Activated CD4-positive, alpha-beta T cell treated with anti-CD3 and anti-CD28 coated beads for 36 hours (primary cell): ENCODE measurements around the gene ACSL3. TPM values are rescaled to one million over a fixed set of nuclear protein-coding genes. Genes with fewer than 3 reads are reported as not detected.

Experiments
- ATAC-seq: fragments of 200-7000 bp; cut with Tn5 transposase; one replicate; pipeline ENCODE4 v1.10.0; 2021; ENCODE audit warnings: mild to moderate bottlenecking, moderate library complexity
- CTCF ChIA-PET: fragments of 350-600 bp; sonication (Branson Sonifier 250); formaldehyde crosslinking; loops from one replicate; lab custom pipeline; 2021; ENCODE audit warnings: antibody characterized with exemption; lab: Charles Lee
- POLR2A ChIA-PET: fragments of 350-600 bp; sonication (Branson Sonifier 250); formaldehyde crosslinking; loops from one replicate; lab custom pipeline; 2021; ENCODE audit warnings: antibody characterized with exemption, inconsistent platforms; lab: Charles Lee
- DNase-seq: peaks from one replicate; pipeline ENCODE4 v3.0.0-alpha.2; 2020
- H3K27ac Mint-ChIP-seq: one replicate; pipeline ENCODE4 v1.8.0; 2021; ENCODE audit warnings: mixed read lengths
- H3K27me3 Mint-ChIP-seq: one replicate; pipeline ENCODE4 v1.8.0; 2021; ENCODE audit warnings: mixed read lengths
- H3K36me3 Mint-ChIP-seq: one replicate; pipeline ENCODE4 v1.8.0; 2021; ENCODE audit warnings: low read depth, mixed read lengths
- H3K4me1 Mint-ChIP-seq: one replicate; pipeline ENCODE4 v1.8.0; 2021; ENCODE audit warnings: mixed read lengths
- H3K4me3 Mint-ChIP-seq: one replicate; pipeline ENCODE4 v1.8.0; 2021; ENCODE audit warnings: mild to moderate bottlenecking, moderate library complexity, mixed read lengths
- H3K9me3 Mint-ChIP-seq: one replicate; pipeline ENCODE4 v1.8.0; 2021; ENCODE audit warnings: low read depth, mixed read lengths
- intact Hi-C, 2 experiments: fragments of 100-400 bp; cut with DNase I in 1 of 2; cut with micrococcal nuclease in 1 of 2; formaldehyde crosslinking; loops; one replicate each; pipeline versions ENCODE4 v1.14.2 to v1.15.1; 2022 to 2024; cut with DNase I, micrococcal nuclease
- total RNA-seq, 2 experiments: library from RNA; stranded (reverse); gene quantifications; one replicate each; pipeline ENCODE4 v1.2.3, GENCODE V29; 2021

ACSL3 gene
- total RNA-seq, 2 experiments from 2014 or later: 46.2 to 48.8 TPM

GRCh38 chr2:222944552-222944951 is 83.7 kb downstream of the ACSL3 start:
- ChIA-PET CTCF (interaction anchor here (0.6 kb wide), 1 partner anchor 283 kb away, joined by 3 read pairs; no protein-coding TSS in a partner anchor), POLR2A (no interaction called here)
- no peak for DNase-seq
- H3K4me1 Mint-ChIP-seq: peaks cover 16% of the 10 kb centered on the region
- peaks cover 5% of the 10 kb centered on the region for H3K36me3 Mint-ChIP-seq
- intact Hi-C loops: no loop called here
- H3K27me3 Mint-ChIP-seq: no peaks in the 10 kb centered on the region
- H3K4me3 Mint-ChIP-seq: no peak overlapping the region
- ATAC-seq: no peak
- H3K27ac Mint-ChIP-seq: no peak overlapping the region
- H3K9me3 Mint-ChIP-seq: no peaks in the 10 kb centered on the region

DNA sequence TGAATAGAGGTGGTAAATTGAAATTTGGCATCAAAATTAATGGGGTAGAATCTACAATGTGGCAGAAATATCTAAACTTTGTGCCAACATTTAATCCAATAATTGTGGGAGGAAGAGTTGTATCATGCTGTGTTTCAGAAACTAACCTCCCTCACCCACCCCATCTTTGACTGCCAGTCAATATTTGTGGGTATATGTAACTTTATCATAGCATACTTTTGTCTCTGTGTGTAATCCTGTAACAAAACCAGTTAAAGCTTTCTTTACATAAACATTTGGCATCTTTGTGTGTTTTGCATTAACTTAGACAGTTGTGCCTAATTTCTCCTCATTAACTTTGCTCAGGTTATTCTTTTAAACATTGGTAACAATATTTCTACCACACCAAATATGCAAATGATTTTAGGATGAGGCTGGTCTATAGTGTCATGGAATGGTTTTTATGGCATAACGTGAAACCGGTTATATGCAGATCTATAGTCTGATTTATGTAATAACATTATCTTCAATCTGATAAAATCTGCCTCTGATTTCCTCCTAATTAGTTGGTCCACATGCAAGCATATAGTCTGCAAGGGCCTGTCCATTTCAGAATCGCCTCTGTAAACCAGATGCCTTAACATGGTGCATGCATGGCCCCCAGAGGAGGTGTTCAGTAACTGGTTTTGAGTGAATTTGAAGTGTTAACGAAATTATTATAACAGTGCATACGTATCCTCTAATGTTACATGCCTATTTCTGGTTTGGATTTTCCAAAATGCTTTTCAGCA is 84.3 kb downstream of the ACSL3 start:
- Mint-ChIP-seq H3K9me3 (no peaks in the 10 kb centered on the region), H3K27ac (no peak overlapping the region), H3K4me3 (no peak overlapping the region), H3K4me1 (peaks cover 16% of the 10 kb centered on the region), H3K27me3 (no peaks in the 10 kb centered on the region), H3K36me3 (peaks cover 5% of the 10 kb centered on the region)
- POLR2A ChIA-PET: no interaction called here
- DNase-seq (no peak), ATAC-seq (no peak)
- intact Hi-C loops: no loop called here
- CTCF ChIA-PET: interaction anchor here (0.6 kb wide), 1 partner anchor 283 kb away, joined by 3 read pairs; no protein-coding TSS in a partner anchor

DNA sequence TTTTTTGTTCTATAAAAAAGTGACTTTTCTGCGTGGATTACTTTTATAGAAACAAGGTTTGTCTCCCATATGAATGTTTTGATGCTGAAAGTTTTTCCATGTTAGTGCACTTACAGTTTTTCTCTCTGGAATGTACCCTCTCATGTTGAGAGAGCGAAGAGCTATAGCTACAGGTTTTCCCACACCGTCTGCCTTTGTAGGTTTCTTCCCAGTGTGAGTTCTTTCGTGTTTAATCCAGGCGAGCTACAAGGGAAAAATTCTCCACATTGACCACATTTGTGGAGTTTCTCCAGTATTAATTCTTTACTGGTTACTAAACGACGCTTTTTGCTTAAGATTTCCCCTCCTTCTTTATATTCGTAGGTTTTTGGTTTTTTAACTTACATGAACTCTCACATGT is 85.1 kb downstream of the ACSL3 start:
- Mint-ChIP-seq H3K36me3 (peaks cover 5% of the 10 kb centered on the region), H3K9me3 (no peaks in the 10 kb centered on the region), H3K27me3 (no peaks in the 10 kb centered on the region), H3K4me3 (no peak overlapping the region), H3K4me1 (peaks cover 16% of the 10 kb centered on the region), H3K27ac (no peak overlapping the region)
- CTCF ChIA-PET: no interaction called here
- POLR2A ChIA-PET: no interaction called here
- no peak for DNase-seq
- intact Hi-C loops: no loop called here
- ATAC-seq: no peak

DNA sequence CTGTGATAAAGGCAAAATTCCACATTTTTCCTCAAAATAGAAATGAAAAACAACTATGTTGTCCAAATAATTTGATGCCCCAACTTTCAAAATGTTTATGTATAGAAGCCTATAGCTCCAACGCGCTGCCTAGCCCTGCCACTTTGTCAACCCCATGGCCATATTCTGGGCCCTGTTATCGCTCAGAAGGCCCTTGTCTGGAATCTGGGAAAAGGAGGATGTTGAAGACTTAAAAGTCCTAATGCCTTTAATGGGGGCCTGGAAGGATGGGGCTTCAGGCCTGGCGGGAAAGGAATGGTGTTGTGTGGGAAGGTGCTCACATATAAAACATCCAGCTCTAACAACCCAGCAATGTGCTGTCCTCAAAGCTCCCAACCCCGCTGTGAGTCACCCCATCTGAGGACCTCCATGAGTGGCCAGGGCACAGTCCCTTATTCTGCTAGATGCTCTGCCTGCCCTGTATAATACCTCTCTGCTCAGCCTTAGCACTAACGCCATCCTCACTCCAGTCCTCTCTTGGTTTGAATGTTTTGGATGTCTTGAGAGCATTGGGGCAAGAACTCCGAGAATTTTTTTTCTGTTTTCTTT is 86.0 kb downstream of the ACSL3 start:
- no peak overlapping the region for H3K4me3 Mint-ChIP-seq
- ChIA-PET CTCF (interaction anchor here (0.6 to 0.8 kb wide), 2 partner anchors 9 to 24 kb away, joined by 3 read pairs; no protein-coding TSS in a partner anchor), POLR2A (no interaction called here)
- DNase-seq (no peak), ATAC-seq (no peak)
- H3K36me3 Mint-ChIP-seq: peaks cover under 1% of the 10 kb centered on the region
- H3K27me3 Mint-ChIP-seq: no peaks in the 10 kb centered on the region
- intact Hi-C loops: no loop called here
- no peak overlapping the region for H3K27ac Mint-ChIP-seq
- H3K4me1 Mint-ChIP-seq: peaks cover 16% of the 10 kb centered on the region
- no peaks in the 10 kb centered on the region for H3K9me3 Mint-ChIP-seq

DNA sequence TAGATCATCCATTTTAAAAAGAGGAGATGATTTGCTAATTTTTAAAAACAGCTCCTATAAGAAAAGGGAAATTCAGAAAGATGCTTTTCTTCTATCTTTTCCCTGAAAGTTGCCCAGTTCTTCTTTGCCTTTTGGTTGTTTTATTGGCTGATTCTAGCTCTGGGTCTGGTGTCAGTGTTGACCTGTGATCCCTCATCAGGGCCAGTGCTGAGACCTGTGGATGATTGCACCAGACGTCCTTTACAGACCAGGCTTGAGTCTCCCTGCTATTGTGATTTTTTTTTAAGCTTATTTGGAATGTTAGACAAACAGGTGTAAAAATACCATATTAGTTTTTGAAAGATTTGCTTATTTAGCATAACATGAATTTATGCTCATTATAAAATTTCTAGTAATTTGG is 88.2 kb downstream of the ACSL3 start:
- DNase-seq: no peak
- Mint-ChIP-seq H3K27ac (no peak overlapping the region), H3K9me3 (no peaks in the 10 kb centered on the region), H3K4me3 (no peak overlapping the region), H3K4me1 (peaks cover 3% of the 10 kb centered on the region), H3K36me3 (no peaks in the 10 kb centered on the region), H3K27me3 (peaks cover 2% of the 10 kb centered on the region)
- intact Hi-C loops: no loop called here
- CTCF ChIA-PET: interaction anchor here (0.7 to 1.5 kb wide), 3 partner anchors 239 to 259 kb away, joined by 3 read pairs; no protein-coding TSS in a partner anchor
- POLR2A ChIA-PET: no interaction called here
- ATAC-seq: no peak

- intact Hi-C loops: no loop called here
- H3K9me3 Mint-ChIP-seq: no peaks in the 10 kb centered on the region
- H3K4me3 Mint-ChIP-seq: no peak overlapping the region
- DNase-seq (no peak), ATAC-seq (no peak)
- peaks cover 2% of the 10 kb centered on the region for H3K27me3 Mint-ChIP-seq
- H3K27ac Mint-ChIP-seq: no peak overlapping the region
- CTCF ChIA-PET: interaction anchor here (1.2 kb wide), 1 partner anchor 22 kb away, joined by 3 read pairs; no protein-coding TSS in a partner anchor
- POLR2A ChIA-PET: no interaction called here
- no peaks in the 10 kb centered on the region for H3K36me3 Mint-ChIP-seq
- H3K4me1 Mint-ChIP-seq: no peaks in the 10 kb centered on the region
These were observed 89.0 kb downstream of the ACSL3 start for GRCh38 chr2:222949690-222950323.

DNA sequence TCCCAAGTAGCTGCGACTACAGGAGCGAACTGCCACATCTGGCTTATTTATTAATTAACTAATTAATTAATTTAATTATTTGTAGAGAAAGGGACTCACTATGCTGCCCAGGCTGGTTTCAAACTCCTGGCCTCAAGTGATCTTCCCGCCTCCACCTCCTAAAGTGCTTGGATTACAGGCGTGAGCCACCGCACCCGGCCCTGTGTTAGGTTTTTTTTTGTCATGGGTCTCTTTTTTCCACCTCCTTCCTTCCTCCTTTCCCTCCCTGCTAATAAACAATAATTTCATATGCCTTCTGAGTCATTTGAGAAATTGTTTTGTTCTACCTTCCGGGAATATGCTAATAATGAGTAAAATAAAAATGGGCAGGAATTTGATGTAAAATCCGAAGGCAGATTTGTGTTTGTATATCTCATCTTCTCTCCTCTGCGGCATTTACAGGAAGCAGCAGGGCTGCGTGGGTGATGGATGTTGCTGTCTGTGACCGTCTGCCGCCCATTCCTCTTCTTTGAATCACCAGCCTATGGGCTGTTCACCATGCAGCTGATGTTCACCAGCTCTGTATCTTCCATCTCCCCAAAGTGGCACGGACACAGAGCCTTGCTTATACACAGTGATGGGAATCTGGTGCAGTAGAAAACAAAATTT is 89.9 kb downstream of the ACSL3 start:
- Mint-ChIP-seq H3K27me3 (peaks cover 4% of the 10 kb centered on the region), H3K4me1 (no peaks in the 10 kb centered on the region), H3K36me3 (no peaks in the 10 kb centered on the region), H3K9me3 (no peaks in the 10 kb centered on the region), H3K27ac (no peak overlapping the region), H3K4me3 (no peak overlapping the region)
- DNase-seq: peak; percentile 16
- no peak for ATAC-seq
- intact Hi-C loops: no loop called here
- ChIA-PET POLR2A (no interaction called here), CTCF (interaction anchor here (1.2 kb wide), 1 partner anchor 21 kb away, joined by 3 read pairs; no protein-coding TSS in a partner anchor)

GRCh38 chr2:222952204-222952603 is 91.4 kb downstream of the ACSL3 start:
- no peak overlapping the region for H3K27ac Mint-ChIP-seq
- peaks cover 7% of the 10 kb centered on the region for H3K27me3 Mint-ChIP-seq
- no peak for DNase-seq
- intact Hi-C loops: no loop called here
- ATAC-seq: no peak
- no peaks in the 10 kb centered on the region for H3K36me3 Mint-ChIP-seq
- H3K4me1 Mint-ChIP-seq: no peaks in the 10 kb centered on the region
- ChIA-PET CTCF (interaction anchor here (1.1 kb wide), 1 partner anchor 13 kb away, joined by 3 read pairs; no protein-coding TSS in a partner anchor), POLR2A (no interaction called here)
- H3K9me3 Mint-ChIP-seq: no peaks in the 10 kb centered on the region
- H3K4me3 Mint-ChIP-seq: no peak overlapping the region

- no peaks in the 10 kb centered on the region for H3K36me3 Mint-ChIP-seq
- no peaks in the 10 kb centered on the region for H3K4me1 Mint-ChIP-seq
- H3K4me3 Mint-ChIP-seq: no peak overlapping the region
- intact Hi-C loops: no loop called here
- no peaks in the 10 kb centered on the region for H3K9me3 Mint-ChIP-seq
- ChIA-PET CTCF (interaction anchor here (1.1 kb wide), 1 partner anchor 17 kb away, joined by 3 read pairs; no protein-coding TSS in a partner anchor), POLR2A (no interaction called here)
- no peak overlapping the region for H3K27ac Mint-ChIP-seq
- no peak for ATAC-seq
- peaks cover 14% of the 10 kb centered on the region for H3K27me3 Mint-ChIP-seq
- DNase-seq: no peak
These were observed 94.2 kb downstream of the ACSL3 start for GRCh38 chr2:222955008-222955407.

DNA sequence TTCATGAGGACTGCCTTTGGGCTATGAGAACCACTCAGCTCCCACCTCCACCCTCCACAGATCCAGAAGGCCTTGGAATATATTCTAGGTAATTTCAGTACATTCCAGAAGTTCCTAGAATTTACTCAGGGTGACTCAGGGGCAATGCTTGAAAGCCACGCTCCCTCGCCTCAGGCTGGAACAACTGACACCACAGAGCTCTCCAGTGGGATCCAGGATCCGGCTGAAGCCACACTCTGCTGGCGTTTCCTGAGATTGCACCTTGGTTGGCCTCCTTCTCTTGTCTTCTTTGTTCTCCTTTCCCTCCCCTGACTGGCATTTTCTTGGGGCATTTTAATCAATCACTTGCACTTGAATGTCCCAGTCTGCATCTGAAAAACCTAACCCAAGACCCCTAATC is 98.5 kb downstream of the ACSL3 start:
- H3K27me3 Mint-ChIP-seq: peaks cover 12% of the 10 kb centered on the region
- ChIA-PET CTCF (interaction anchor here (1.2 to 1.9 kb wide), 3 partner anchors 11 to 250 kb away, joined by 4 to 5 read pairs (median 4); no protein-coding TSS in a partner anchor), POLR2A (no interaction called here)
- H3K9me3 Mint-ChIP-seq: no peaks in the 10 kb centered on the region
- no peaks in the 10 kb centered on the region for H3K36me3 Mint-ChIP-seq
- intact Hi-C loops: no loop called here
- H3K4me3 Mint-ChIP-seq: no peak overlapping the region
- H3K4me1 Mint-ChIP-seq: no peaks in the 10 kb centered on the region
- DNase-seq: no peak
- no peak overlapping the region for H3K27ac Mint-ChIP-seq
- ATAC-seq: no peak

- H3K36me3 Mint-ChIP-seq: no peaks in the 10 kb centered on the region
- ATAC-seq (peak; percentile 81), DNase-seq (peak; percentile 28)
- POLR2A ChIA-PET: no interaction called here
- CTCF ChIA-PET: interaction anchor here (1.2 kb wide), 1 partner anchor 21 kb away, joined by 4 read pairs; no protein-coding TSS in a partner anchor
- H3K4me1 Mint-ChIP-seq: no peaks in the 10 kb centered on the region
- intact Hi-C loops: no loop called here
- H3K4me3 Mint-ChIP-seq: no peak overlapping the region
- peaks cover 12% of the 10 kb centered on the region for H3K27me3 Mint-ChIP-seq
- H3K27ac Mint-ChIP-seq: no peak overlapping the region
- no peaks in the 10 kb centered on the region for H3K9me3 Mint-ChIP-seq
These were observed 99.3 kb downstream of the ACSL3 start for GRCh38 chr2:222960126-222960525.
